OCI-LY7 (cell line): ENCODE measurements around the gene TC2N.
"Not testable (repeated sequence)": the region's sequence is repeated elsewhere in the genome, so short reads cannot be mapped to it uniquely, and the experiment has no call there.

Experiments used
- CTCF ChIP-seq: fragments of 200-600 bp; sonication (generic); conservative IDR thresholded peaks from 2 replicates; pipeline ENCODE4 v1.5.1; 2014; ENCODE audit warnings: mild to moderate bottlenecking, antibody characterized with exemption, low read length, moderate library complexity, mixed read lengths
- EZH2phosphoT487 ChIP-seq: fragments of 200-600 bp; sonication (generic); IDR thresholded peaks from 2 replicates; pipeline ENCODE4 v1.6.1; 2018; ENCODE audit warnings: low read depth, borderline replicate concordance, mild to moderate bottlenecking, mixed run types, antibody characterized with exemption, low read length, moderate library complexity, mixed read lengths

GRCh38 chr14:91806094-91806493 lies 61.2 kb downstream of the TC2N start:
- TF ChIP-seq CTCF, EZH2phosphoT487: not testable (repeated sequence)
